Stimulated activated naive CD8-positive, alpha-beta T cell treated with anti-CD3 and anti-CD28 coated beads, Interleukin-15, amount 100 ng/mL, for 72 hours (primary cell): ENCODE results near the gene UNC13A.

Experiments used
- ATAC-seq: fragments of 150-1000 bp; cut with Tn5 transposase; 2 replicates; pipeline ENCODE4 v1.10.0; 2021; ENCODE audit warnings: mild to moderate bottlenecking, moderate library complexity
- DNase-seq, 2 donors: peaks; one replicate each; pipeline ENCODE4 v3.0.0; 2021 to 2022
- H3K27ac Mint-ChIP-seq, 2 donors: one replicate each; pipeline ENCODE4 v1.8.0; 2022; ENCODE audit warnings: mild to moderate bottlenecking in 2 of 2, mixed read lengths in 2 of 2, moderate library complexity in 2 of 2
- H3K27me3 Mint-ChIP-seq: one replicate; pipeline ENCODE4 v1.8.0; 2022; ENCODE audit warnings: mixed read lengths
- H3K4me1 Mint-ChIP-seq: one replicate; pipeline ENCODE4 v1.8.0; 2022; ENCODE audit warnings: mild to moderate bottlenecking, mixed read lengths
- H3K4me3 Mint-ChIP-seq, 2 donors: one replicate each; pipeline ENCODE4 v1.8.0; 2022; ENCODE audit warnings: mild to moderate bottlenecking in 2 of 2, mixed read lengths in 2 of 2, moderate library complexity in 1 of 2
- H3K9me3 Mint-ChIP-seq, 2 donors: one replicate each; pipeline ENCODE4 v1.8.0; 2022; ENCODE audit warnings: mixed read lengths in 2 of 2

UNC13A gene

DNA sequence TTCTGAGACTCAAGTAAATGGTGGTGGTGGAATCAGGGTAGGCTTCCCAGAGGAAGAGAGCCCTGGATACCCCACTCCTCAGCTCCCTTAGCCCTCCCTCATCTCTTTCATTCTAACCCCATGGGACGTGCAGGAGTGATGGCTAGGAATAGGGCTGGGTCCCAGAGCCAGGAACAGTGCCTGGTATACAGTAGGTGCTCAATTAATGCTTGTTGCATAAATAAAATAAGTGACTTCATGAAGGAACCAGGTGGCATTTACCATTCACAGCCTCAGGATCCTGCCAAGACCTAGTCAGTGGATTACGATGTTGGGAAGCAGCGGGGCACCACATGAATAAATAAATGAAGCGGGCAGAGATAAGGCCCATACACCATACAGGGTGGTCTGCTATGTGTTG is 3.9 kb downstream of the UNC13A start:
- DNase-seq, result no peak
- Mint-ChIP-seq H3K4me3 (no peak overlapping the region), H3K4me1 (peaks cover 36% of the 10 kb centered on the region), H3K27me3 (peaks cover 99% of the 10 kb centered on the region), H3K27ac (no peak overlapping the region), H3K9me3 (no peaks in the 10 kb centered on the region)
- ATAC-seq, result no peak

DNA sequence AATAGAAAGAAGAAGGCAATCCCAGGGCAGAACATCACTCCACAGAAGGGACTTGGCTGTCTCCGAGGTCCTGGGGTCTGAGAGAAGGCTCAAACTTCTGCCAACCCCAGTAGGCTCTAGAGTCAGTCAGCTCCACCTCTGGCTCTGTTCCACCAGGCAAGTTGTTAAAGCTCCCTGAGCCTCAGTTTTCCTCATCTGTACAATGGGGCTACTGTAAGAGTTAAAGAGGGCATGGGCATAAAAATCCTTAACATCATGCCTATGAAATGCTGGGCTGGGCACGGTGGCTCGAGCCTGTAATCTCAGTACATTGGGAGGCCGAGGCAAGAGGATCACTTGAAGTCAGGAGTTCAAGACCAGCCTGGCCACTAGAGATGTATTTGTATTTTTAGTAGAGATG is 5.1 kb downstream of the UNC13A start:
- DNase-seq, result no peak
- H3K27ac Mint-ChIP-seq, result no peak overlapping the region
- H3K9me3 Mint-ChIP-seq, result no peaks in the 10 kb centered on the region
- no peak for ATAC-seq
- peaks cover 99% of the 10 kb centered on the region for H3K27me3 Mint-ChIP-seq
- H3K4me1 Mint-ChIP-seq, result peaks cover 30% of the 10 kb centered on the region
- H3K4me3 Mint-ChIP-seq, result no peak overlapping the region

DNA sequence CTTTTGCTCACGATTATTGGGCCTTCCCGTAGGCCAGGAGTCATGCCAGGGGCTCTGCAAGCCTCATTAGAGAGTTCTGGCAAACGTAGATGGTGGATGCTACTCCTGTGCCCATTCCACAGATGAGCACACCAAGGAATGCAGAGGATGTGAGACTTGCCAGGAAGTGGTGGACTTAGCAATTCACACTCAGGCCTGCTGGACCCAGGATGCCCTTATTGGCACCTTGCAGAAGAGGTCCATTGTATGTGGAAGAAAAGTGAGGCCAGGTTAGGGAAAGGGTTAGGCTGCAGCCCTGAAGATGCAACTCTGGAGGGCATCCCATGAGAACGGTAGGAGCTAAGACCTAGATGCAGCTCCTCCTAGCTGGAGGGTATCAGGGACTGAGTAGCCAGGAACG is 5.9 kb downstream of the UNC13A start:
- no peak overlapping the region for H3K27ac Mint-ChIP-seq
- H3K9me3 Mint-ChIP-seq, result no peaks in the 10 kb centered on the region
- DNase-seq, result no peak
- peaks cover 99% of the 10 kb centered on the region for H3K27me3 Mint-ChIP-seq
- H3K4me3 Mint-ChIP-seq, result no peak overlapping the region
- peaks cover 23% of the 10 kb centered on the region for H3K4me1 Mint-ChIP-seq
- ATAC-seq, result no peak

DNA sequence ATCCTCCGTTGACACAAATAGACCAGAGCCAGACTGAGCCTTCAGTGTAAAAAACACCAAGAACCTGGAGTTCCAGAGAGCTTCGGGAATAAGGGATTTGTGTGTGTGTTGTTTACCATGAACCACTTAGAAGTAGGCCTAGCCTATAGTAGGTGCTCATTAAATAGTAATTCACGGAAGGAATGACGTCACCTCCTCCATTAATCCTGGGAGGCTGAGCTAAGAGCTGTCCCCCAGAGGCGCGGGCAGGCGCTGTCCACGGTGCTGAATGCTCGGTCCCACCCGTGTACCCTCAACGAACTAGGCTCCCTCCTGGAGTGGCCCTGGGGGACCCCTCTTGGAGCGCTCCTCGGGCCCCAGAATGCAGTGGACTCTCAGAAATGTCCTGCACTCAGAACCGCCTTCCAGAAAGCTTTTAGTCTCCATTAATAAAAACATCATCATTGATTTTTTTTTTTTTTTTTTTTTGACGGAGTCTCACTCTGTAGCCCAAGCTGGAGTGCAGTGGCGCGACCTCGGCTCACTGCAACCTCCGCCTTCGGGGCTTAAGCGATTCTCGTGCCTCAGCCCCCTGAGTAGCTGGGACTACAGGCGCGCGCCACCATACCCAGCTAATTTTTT is 6.5 kb downstream of the UNC13A start:
- H3K4me1 Mint-ChIP-seq, result peaks cover 17% of the 10 kb centered on the region
- H3K27me3 Mint-ChIP-seq, result peaks cover 99% of the 10 kb centered on the region
- H3K27ac Mint-ChIP-seq, result no peak overlapping the region
- H3K4me3 Mint-ChIP-seq, result no peak overlapping the region
- peak in 1 of 2 donors; percentile 19 for DNase-seq
- ATAC-seq, result no peak
- no peaks in the 10 kb centered on the region for H3K9me3 Mint-ChIP-seq

DNA sequence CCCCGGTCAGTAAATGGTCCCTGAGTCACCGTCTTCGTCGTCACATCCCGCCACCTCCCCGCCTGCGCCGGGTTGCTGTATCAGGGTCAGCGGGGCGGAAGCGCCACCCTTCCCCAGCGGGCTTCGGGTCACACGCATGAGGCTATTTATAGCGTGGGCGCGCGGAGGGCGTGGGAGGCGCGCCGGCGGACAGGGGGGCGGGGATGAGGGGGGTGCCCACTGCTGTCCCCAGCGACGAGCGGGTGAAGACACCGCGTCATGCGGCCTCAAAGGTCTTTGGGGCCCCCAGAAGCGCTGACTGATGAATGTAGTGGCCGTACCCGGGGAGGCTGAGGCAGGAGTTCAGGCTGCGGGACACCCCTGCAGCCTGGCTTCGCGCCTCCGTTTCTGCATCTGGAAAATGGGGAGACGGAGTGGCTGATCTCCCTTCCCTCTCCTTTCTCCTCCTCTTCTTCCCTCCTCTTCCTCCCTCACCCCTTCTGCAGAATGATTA is 7.9 kb downstream of the UNC13A start:
- peaks cover 17% of the 10 kb centered on the region for H3K4me1 Mint-ChIP-seq
- peaks cover 96% of the 10 kb centered on the region for H3K27me3 Mint-ChIP-seq
- ATAC-seq (peak; percentile 95), DNase-seq (peak; percentile 48 to 68)
- no peak overlapping the region for H3K27ac Mint-ChIP-seq
- peak overlapping the region; percentile 68 to 72 for H3K4me3 Mint-ChIP-seq
- H3K9me3 Mint-ChIP-seq, result no peaks in the 10 kb centered on the region

DNA sequence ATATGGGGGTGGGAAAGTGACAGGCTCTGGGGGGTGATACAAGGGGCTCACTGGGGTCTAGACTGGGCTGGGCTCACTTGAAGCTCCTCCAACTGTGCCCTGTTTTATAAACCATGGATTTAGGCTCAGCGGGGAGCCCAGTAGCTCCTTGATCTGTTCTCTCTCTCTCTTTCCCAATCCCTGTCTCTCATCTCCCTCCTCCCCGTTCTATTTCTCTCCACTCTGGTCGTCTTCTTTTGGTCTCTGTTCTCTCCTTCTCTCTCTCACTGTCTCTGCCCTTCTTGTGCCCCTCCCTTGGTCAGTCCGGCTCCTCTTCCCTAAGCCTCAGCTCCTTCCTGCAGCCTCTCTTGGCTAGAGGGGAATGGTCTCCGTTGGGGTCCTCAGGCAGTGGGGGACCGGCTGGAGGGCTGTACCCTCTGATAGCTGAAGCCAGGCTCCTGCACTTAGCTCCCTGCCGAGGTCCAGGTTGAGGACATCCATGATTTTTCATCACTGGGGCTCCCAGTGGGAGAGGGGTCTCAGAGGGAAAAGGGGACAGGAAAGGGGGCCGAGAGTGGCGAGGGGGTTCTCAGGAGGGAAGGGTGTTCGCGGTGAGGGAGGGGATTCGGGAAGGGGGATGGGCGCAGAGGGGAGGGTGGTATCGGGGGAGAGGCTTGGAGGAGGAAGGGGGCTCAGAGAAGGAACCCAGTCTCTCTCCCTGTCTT is 8.5 kb downstream of the UNC13A start:
- Mint-ChIP-seq H3K9me3 (no peaks in the 10 kb centered on the region), H3K4me1 (peaks cover 17% of the 10 kb centered on the region), H3K27me3 (peaks cover 91% of the 10 kb centered on the region), H3K4me3 (peak overlapping the region; percentile 68 to 72), H3K27ac (no peak overlapping the region)
- ATAC-seq (no peak), DNase-seq (no peak)

DNA sequence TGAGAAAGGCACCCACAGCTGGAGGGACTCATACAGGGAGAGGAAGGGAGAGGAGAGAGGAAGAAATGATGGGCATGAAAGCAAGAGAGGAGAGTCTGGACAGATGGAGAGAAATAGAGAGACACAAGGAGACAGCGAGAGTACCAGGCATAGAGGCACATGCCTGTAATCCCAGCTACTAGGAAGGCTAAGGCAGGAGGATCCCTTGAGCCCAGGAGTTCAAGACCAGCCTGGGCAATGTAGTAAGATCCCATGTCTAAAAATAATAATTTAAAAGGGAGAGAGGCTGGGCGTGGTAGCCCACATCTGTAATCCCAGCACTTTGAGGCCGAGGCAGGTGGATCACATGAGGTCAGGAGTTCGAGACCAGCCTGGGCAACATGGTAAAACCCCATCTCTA is 9.3 kb downstream of the UNC13A start:
- ATAC-seq (no peak), DNase-seq (no peak)
- Mint-ChIP-seq H3K27me3 (peaks cover 91% of the 10 kb centered on the region), H3K4me3 (no peak overlapping the region), H3K4me1 (peaks cover 17% of the 10 kb centered on the region), H3K27ac (no peak overlapping the region), H3K9me3 (no peaks in the 10 kb centered on the region)

DNA sequence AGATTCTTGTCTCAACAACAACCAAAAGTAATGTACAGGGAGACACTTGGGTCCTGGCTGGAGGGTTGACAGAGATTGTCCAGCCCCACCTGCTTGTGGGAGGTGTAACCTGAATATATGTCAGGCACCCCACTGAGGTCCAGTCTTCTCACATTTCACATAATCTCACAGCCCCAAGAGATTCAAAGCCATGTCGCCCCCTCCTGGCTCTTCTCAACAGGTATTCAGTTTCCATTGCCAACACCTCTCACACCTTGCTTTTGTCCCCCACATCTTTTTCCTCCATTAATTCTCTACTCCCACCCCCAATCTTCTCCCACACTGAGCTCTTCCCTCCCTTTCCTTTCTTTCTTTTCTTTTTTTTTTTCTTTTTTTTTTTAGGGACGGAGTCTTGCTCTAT is 11.2 kb downstream of the UNC13A start:
- H3K4me3 Mint-ChIP-seq, result no peak overlapping the region
- peaks cover 1 to 2% of the 10 kb centered on the region in 2 donors for H3K9me3 Mint-ChIP-seq
- peaks cover 76% of the 10 kb centered on the region for H3K27me3 Mint-ChIP-seq

DNA sequence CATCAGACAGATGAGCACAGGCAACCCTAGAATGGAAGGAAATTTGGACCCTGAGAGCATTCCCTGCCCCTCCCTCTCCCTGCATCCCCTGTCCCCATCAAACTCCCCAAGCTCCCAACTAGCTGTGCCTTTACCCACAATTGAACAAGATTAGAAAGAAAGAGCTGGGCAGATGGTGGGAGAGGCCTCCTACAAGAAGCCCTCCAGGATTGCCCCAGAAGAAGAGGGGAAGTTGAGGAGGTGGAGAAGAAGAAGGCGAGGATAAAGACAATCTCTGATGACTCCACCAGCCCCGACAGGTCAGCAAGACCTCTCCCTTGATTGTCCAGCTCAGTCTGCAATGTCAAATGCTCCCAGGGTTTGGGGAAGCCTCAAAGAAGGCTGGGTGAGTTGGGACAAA is 11.9 kb downstream of the UNC13A start:
- peaks cover 4 to 6% of the 10 kb centered on the region in 2 donors for H3K9me3 Mint-ChIP-seq
- DNase-seq (no peak), ATAC-seq (no peak)
- H3K4me1 Mint-ChIP-seq, result peaks cover 17% of the 10 kb centered on the region
- H3K4me3 Mint-ChIP-seq, result no peak overlapping the region
- peaks cover 69% of the 10 kb centered on the region for H3K27me3 Mint-ChIP-seq
- no peak overlapping the region for H3K27ac Mint-ChIP-seq

More for the DNA sequence above, 11.2 kb downstream of the UNC13A start:
- no peak overlapping the region for H3K27ac Mint-ChIP-seq
- peaks cover 17% of the 10 kb centered on the region for H3K4me1 Mint-ChIP-seq
- DNase-seq (no peak), ATAC-seq (no peak)

DNA sequence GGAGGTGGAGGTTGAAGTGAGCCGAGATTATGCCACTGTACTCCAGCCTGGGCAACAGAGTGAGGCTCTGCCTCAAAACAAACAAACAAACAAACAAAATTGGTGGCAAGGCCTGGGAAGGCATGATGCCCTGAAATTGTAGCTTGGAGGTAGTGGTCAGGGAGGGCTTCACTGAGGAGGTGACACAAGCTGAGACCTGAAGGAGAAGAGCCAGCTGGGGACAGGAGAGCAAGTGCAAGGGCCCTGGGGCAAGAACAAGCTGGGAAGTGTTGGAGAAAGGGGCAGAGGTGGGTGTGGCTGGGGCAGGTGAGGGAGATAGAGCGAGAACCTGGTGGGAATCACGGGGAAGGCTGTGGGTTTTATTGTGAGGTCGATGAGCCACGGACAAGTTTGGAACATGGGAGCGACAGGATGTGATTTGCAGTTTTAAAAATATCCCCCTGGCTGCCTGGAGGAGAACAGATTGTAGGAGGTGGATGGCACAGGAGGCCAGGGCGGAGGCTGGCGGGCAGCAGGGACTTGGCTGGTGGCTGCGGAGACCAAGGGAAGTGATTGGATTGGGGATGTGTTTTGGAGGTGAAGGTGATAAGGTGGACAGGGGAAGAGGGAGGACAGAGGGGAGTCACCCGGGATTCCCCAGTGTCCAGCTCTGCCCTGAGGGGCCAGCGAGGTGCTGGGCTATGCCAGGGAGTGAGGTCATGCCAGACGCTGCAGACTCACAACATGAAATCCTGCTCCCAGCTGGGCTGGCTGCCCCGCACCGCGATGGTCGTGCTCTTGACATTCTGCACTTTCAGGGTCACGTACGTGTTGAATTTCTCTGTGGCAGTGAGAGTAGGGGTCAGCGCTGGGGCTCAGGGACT is 14.0 kb downstream of the UNC13A start:
- no peaks in the 10 kb centered on the region for H3K4me1 Mint-ChIP-seq
- H3K9me3 Mint-ChIP-seq, result peaks cover 4 to 6% of the 10 kb centered on the region in 2 donors
- no peak for ATAC-seq
- DNase-seq, result no peak
- no peak overlapping the region for H3K4me3 Mint-ChIP-seq
- H3K27ac Mint-ChIP-seq, result peak overlapping the region in 1 of 2 donors; percentile 14
- peaks cover 48% of the 10 kb centered on the region for H3K27me3 Mint-ChIP-seq

DNA sequence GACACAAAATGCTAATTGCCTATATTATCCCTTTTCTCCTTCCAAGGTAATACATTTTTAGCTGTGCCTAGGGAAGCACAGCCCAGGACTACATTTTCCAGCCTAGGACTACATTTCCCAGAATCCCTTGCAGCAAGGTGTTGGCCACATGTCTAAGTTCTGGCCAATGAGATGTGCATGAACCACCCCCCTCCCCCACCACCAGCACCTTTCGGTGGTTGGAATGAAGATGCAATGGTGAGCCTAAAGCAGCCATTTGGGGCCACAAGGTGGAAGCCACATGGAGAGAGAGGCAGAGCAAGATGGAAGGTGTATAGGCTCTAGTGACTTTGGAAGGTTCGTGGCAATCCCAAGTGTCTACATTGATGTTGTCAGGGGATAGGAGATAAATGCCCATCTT is 16.2 kb downstream of the UNC13A start:
- Mint-ChIP-seq H3K27ac (no peak overlapping the region), H3K27me3 (peaks cover 25% of the 10 kb centered on the region), H3K4me1 (no peaks in the 10 kb centered on the region), H3K4me3 (no peak overlapping the region), H3K9me3 (peaks cover 4 to 6% of the 10 kb centered on the region in 2 donors)
- DNase-seq (no peak), ATAC-seq (no peak)

DNA sequence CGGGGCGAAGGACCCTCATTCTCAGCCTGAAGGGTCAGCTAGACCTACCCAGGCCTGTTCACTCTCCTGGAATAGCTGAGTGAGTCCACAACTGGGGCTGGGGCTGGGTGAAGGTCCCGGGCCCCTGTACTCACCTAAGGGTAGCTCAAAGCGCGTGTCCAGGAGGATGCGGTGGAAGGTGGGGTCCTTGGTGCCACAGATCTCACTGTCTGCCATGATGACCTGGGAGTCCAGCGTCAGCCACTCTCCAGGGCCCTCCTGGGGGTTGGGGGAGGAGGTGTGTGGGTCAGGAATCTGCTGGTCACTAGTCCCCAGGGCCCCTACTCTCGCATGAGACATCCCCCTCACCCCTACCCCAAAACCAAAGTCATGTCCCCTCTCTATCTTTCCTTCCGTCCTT is 18.7 kb downstream of the UNC13A start:
- no peak for DNase-seq
- Mint-ChIP-seq H3K9me3 (peaks cover 18 to 27% of the 10 kb centered on the region in 2 donors), H3K27ac (no peak overlapping the region), H3K4me3 (no peak overlapping the region), H3K4me1 (no peaks in the 10 kb centered on the region), H3K27me3 (peaks cover 19% of the 10 kb centered on the region)
- ATAC-seq, result no peak

DNA sequence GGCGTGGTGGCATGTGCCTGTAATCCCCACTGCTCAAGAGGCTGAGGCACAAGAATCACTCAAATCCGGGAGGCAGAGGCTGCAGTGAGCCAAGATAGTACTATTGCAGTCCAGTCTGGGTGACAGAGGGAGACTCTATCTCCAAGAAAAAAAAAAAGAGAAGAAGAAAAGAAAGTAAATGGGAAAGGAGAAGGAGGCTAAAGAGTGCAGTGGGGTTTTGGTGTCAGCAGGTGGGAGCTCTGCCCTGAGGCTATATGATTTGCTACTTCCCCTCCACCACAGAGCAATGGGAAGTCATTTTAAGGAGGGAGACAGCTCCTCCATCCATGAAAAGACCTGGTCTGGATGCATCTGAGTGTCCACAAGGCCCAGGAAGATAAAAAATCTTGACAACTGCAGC is 23.1 kb downstream of the UNC13A start:
- DNase-seq (no peak), ATAC-seq (no peak)
- peaks cover 13% of the 10 kb centered on the region for H3K27me3 Mint-ChIP-seq
- peaks cover 23 to 24% of the 10 kb centered on the region in 2 donors for H3K9me3 Mint-ChIP-seq
- H3K27ac Mint-ChIP-seq, result no peak overlapping the region
- H3K4me3 Mint-ChIP-seq, result no peak overlapping the region
- no peaks in the 10 kb centered on the region for H3K4me1 Mint-ChIP-seq

DNA sequence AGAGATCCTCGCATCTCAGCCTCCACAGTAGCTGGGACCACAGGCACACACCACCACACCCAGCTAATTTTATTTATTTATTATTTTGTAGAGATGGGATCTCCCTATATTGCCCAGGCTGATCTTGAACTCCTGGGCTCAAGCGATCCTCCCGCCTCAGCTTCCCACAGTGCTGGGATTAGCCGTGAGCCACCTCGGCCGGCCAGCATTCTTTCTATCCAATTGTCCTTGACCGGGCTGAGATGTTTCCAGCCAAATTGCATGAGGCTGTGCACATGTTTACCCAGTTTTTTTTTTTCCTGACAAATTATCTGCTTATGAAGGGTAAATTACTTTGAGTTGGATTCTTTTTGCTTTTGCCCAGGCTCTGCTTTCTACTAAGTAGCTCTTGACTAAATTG is 28.2 kb downstream of the UNC13A start:
- H3K27me3 Mint-ChIP-seq, result peaks cover 27% of the 10 kb centered on the region
- no peak overlapping the region for H3K27ac Mint-ChIP-seq
- no peak for ATAC-seq
- H3K4me1 Mint-ChIP-seq, result no peaks in the 10 kb centered on the region
- no peak for DNase-seq
- H3K4me3 Mint-ChIP-seq, result no peak overlapping the region
- peaks cover 9 to 14% of the 10 kb centered on the region in 2 donors for H3K9me3 Mint-ChIP-seq

DNA sequence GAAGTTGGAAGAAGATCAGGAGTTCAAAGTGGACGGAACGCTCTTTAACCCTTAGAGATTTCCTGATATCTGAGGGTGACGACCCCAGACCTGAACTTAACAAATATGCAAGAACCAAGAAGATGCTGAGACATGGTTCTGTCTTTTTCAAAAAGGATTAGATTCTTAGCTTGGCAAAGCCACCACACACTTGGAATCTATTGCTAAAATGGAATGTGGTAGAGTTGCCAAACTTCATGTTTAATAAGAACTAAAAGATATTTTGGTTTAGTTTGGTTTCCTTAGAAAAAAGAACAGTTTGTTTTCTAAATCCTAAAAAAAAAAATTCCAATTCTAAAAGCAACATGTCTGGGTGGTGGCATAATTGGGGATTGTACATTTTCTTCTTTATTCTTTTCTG is 29.5 kb downstream of the UNC13A start:
- H3K27ac Mint-ChIP-seq, result no peak overlapping the region
- peaks cover 0 to 4% of the 10 kb centered on the region in 2 donors for H3K9me3 Mint-ChIP-seq
- no peak overlapping the region for H3K4me3 Mint-ChIP-seq
- DNase-seq (no peak), ATAC-seq (no peak)
- no peaks in the 10 kb centered on the region for H3K4me1 Mint-ChIP-seq
- peaks cover 17% of the 10 kb centered on the region for H3K27me3 Mint-ChIP-seq

DNA sequence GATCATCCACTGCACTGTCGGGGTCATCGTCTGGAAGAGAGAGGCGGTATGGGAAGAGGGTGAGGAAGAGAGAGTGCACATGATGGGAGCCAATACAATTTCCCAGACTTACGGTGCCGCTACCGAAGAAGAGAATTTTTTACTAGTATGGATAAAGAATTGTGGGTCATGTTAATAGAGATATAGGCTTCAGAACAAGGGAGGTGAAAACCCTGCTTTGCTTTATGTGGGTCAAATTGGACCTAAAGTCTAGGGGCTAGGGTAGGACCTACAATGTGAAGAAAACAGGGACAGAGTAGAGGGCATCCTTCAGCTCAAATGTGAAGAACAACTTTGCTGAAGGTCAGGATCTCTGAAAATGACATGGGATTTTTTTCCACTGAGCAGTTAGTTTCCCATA is 29.9 kb downstream of the UNC13A start:
- H3K27ac Mint-ChIP-seq, result no peak overlapping the region
- no peak for DNase-seq
- H3K9me3 Mint-ChIP-seq, result no peaks in the 10 kb centered on the region
- H3K4me1 Mint-ChIP-seq, result no peaks in the 10 kb centered on the region
- H3K4me3 Mint-ChIP-seq, result no peak overlapping the region
- peaks cover 17% of the 10 kb centered on the region for H3K27me3 Mint-ChIP-seq
- ATAC-seq, result no peak
